Measurements from ENCODE around the gene DNAJC5G. TPM values are rescaled to one million over a fixed set of nuclear protein-coding genes. Genes with fewer than 3 reads are reported as not detected.

Gene DNAJC5G
- total and polyA plus RNA-seq, 7 donors, result 0.71 to 1.7 TPM; not detected in 5

GRCh38 chr2:27307545-27308358 lies 32.5 kb downstream of the DNAJC5G start:
- Histone ChIP-seq H3K27ac (no peak overlapping the region), H3K9me3 (no peaks in the 10 kb centered on the region), H3K4me3 (no peak overlapping the region), H3K27me3 (peaks cover 28 to 55% (median 46%) of the 10 kb centered on the region in 3 donors), H3K4me1 (peaks cover 0 to 28% (median 23%) of the 10 kb centered on the region in 4 donors), H3K36me3 (peaks cover 4 to 17% (median 12%) of the 10 kb centered on the region in 4 donors)
- TF ChIP-seq POLR2A (IDR thresholded peaks at IDR 0.05) (no peak), POLR2AphosphoS5 (IDR thresholded peaks at IDR 0.05) (no peak), EP300 (IDR thresholded peaks at IDR 0.05) (no peak), CTCF (IDR thresholded peaks at IDR 0.05) (no peak)
- 7 to 24% methylated on average over 75 of the region's 75 CpGs for WGBS, 2 donors
- no peak for DNase-seq
- intact Hi-C loops (cut with DNase I), result no loop called here

- Histone ChIP-seq H3K27ac (no peak within 1 kb of the TSS), H3K27me3 (peaks cover 28 to 55% (median 46%) of the 10 kb centered on the region in 3 donors), H3K4me3 (no peak within 1 kb of the TSS), H3K36me3 (peaks cover 4 to 17% (median 12%) of the 10 kb centered on the region in 4 donors), H3K4me1 (peaks cover 0 to 24% (median 23%) of the 10 kb centered on the region in 4 donors), H3K9me3 (no peaks in the 10 kb centered on the region)
- WGBS, 2 donors, result 38 to 61% methylated on average over 25 of the region's 25 CpGs
- TF ChIP-seq POLR2AphosphoS5 (IDR thresholded peaks at IDR 0.05) (no peak), EP300 (IDR thresholded peaks at IDR 0.05) (no peak), POLR2A (IDR thresholded peaks at IDR 0.05) (no peak), CTCF (IDR thresholded peaks at IDR 0.05) (no peak)
- no peak for DNase-seq
- intact Hi-C loops (cut with DNase I), result no loop called here
These were observed 33.2 kb downstream of the DNAJC5G start, which contains the start of gene UCN for GRCh38 chr2:27308359-27308881. TSS of gene UCN (minus strand) at chr2:27308445. CDS start at chr2:27307895, 550 bp downstream.

GRCh38 chr2:27309651-27310050 lies 34.4 kb downstream of the DNAJC5G start:
- H3K4me1 ChIP-seq, result peaks cover 0 to 24% (median 23%) of the 10 kb centered on the region in 4 donors
- WGBS, 2 donors, result 90 to 97% methylated on average over 6 of the region's 6 CpGs
- DNase-seq, result no peak
- H3K27ac ChIP-seq, result no peak overlapping the region
- H3K27me3 ChIP-seq, result peaks cover 28 to 50% (median 42%) of the 10 kb centered on the region in 3 donors
- TF ChIP-seq POLR2AphosphoS5 (IDR thresholded peaks at IDR 0.05) (no peak), CTCF (IDR thresholded peaks at IDR 0.05) (no peak), POLR2A (IDR thresholded peaks at IDR 0.05) (no peak)
- H3K36me3 ChIP-seq, result peaks cover 4 to 17% (median 12%) of the 10 kb centered on the region in 4 donors
- intact Hi-C loops (cut with DNase I), result no loop called here
- no peaks in the 10 kb centered on the region for H3K9me3 ChIP-seq
- H3K4me3 ChIP-seq, result no peak overlapping the region

GRCh38 chr2:27312152-27312551 lies 36.9 kb downstream of the DNAJC5G start:
- no peaks in the 10 kb centered on the region for H3K9me3 ChIP-seq
- H3K4me1 ChIP-seq, result peaks cover 0 to 14% (median 12%) of the 10 kb centered on the region in 4 donors
- no peak overlapping the region for H3K27ac ChIP-seq
- DNase-seq, result no peak
- H3K27me3 ChIP-seq, result peaks cover 14 to 25% (median 19%) of the 10 kb centered on the region in 3 donors
- intact Hi-C loops (cut with DNase I), result no loop called here
- H3K4me3 ChIP-seq, result no peak overlapping the region
- peaks cover 4 to 25% (median 12%) of the 10 kb centered on the region in 4 donors for H3K36me3 ChIP-seq
- TF ChIP-seq CTCF (IDR thresholded peaks at IDR 0.05) (no peak), POLR2AphosphoS5 (IDR thresholded peaks at IDR 0.05) (no peak), POLR2A (IDR thresholded peaks at IDR 0.05) (no peak), EP300 (IDR thresholded peaks at IDR 0.05) (no peak)
- 94 to 98% methylated on average over 3 of the region's 3 CpGs for WGBS, 2 donors
